ENCODE data around the gene PDZRN3.

PDZRN3 gene

GRCh38 chr3:73661265-73661664, 36.5 kb upstream of the PDZRN3 start:
- TF ChIP-seq ARNTL (CRISPR knock-in tag; IDR thresholded peaks at IDR 0.05; ENCODE audit: borderline replicate concordance, low read depth) (no peak), TSHZ2 (CRISPR knock-in tag; IDR thresholded peaks at IDR 0.05) (no peak), ISL1 (CRISPR knock-in tag; IDR thresholded peaks at IDR 0.05) (no peak), CREB5 (CRISPR knock-in tag; IDR thresholded peaks at IDR 0.05; ENCODE audit: low read depth) (no peak), PPARA (CRISPR knock-in tag; IDR thresholded peaks at IDR 0.05; ENCODE audit: borderline replicate concordance) (no peak), OSR1 (CRISPR knock-in tag; IDR thresholded peaks at IDR 0.05) (no peak), GLIS3 (CRISPR knock-in tag; IDR thresholded peaks at IDR 0.05) (no peak), ZNF70 (CRISPR knock-in tag; IDR thresholded peaks at IDR 0.05) (no peak), ESRRG (CRISPR knock-in tag; IDR thresholded peaks at IDR 0.05) (no peak), PATZ1 (CRISPR knock-in tag; IDR thresholded peaks at IDR 0.05; ENCODE audit: borderline replicate concordance) (no peak), TOX (CRISPR knock-in tag; IDR thresholded peaks at IDR 0.05; ENCODE audit: borderline replicate concordance) (no peak), SNAI2 (CRISPR knock-in tag; IDR thresholded peaks at IDR 0.05) (no peak), ZC3H10 (CRISPR knock-in tag; IDR thresholded peaks at IDR 0.05) (no peak), ZFP3 (CRISPR knock-in tag; IDR thresholded peaks at IDR 0.05) (no peak), BACH2 (CRISPR knock-in tag; IDR thresholded peaks at IDR 0.05; ENCODE audit: borderline replicate concordance) (no peak), TCF4 (CRISPR knock-in tag; IDR thresholded peaks at IDR 0.05; ENCODE audit: borderline replicate concordance) (no peak), RARB (CRISPR knock-in tag; IDR thresholded peaks at IDR 0.05) (no peak)
- TF ChIP-seq, protein P1, sequence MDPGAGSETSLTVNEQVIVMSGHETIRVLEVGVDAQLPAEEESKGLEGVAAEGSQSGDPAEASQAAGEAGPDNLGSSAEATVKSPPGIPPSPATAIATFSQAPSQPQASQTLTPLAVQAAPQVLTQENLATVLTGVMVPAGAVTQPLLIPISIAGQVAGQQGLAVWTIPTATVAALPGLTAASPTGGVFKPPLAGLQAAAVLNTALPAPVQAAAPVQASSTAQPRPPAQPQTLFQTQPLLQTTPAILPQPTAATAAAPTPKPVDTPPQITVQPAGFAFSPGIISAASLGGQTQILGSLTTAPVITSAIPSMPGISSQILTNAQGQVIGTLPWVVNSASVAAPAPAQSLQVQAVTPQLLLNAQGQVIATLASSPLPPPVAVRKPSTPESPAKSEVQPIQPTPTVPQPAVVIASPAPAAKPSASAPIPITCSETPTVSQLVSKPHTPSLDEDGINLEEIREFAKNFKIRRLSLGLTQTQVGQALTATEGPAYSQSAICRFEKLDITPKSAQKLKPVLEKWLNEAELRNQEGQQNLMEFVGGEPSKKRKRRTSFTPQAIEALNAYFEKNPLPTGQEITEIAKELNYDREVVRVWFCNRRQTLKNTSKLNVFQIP (CRISPR knock-in tag; IDR thresholded peaks at IDR 0.05; ENCODE audit: borderline replicate concordance, low read depth), result no peak
- ATAC-seq, result peak; percentile 55

DNA sequence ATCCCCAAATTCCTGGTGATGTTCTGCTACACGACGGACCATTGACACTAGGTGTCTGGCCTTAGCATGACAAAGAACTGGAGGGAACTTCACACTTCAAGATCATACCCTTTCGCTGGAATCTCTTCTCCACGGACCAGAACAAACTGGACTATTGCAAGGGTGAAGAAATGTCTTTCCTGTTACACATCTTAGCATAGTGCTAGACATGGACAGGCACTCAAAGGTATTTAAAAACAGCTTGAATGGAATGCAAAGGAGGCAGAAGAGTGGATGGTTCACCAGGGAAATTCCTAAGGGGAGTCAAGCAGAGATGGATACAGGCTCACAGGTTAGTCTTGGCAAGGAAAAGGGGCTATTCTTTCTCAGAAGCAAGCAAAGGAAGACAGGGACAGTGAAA, 33.5 kb upstream of the PDZRN3 start:
- TF ChIP-seq TCF4 (CRISPR knock-in tag; IDR thresholded peaks at IDR 0.05; ENCODE audit: borderline replicate concordance) (no peak), CSDC2 (CRISPR knock-in tag; IDR thresholded peaks at IDR 0.05) (no peak), BACH2 (CRISPR knock-in tag; IDR thresholded peaks at IDR 0.05; ENCODE audit: borderline replicate concordance) (no peak), ZNF565 (CRISPR knock-in tag; conservative IDR thresholded peaks at IDR 0.05; ENCODE audit: low read depth) (no peak), TOX (CRISPR knock-in tag; IDR thresholded peaks at IDR 0.05; ENCODE audit: borderline replicate concordance) (no peak), PATZ1 (CRISPR knock-in tag; IDR thresholded peaks at IDR 0.05; ENCODE audit: borderline replicate concordance) (no peak), ARNTL (CRISPR knock-in tag; IDR thresholded peaks at IDR 0.05; ENCODE audit: borderline replicate concordance, low read depth) (no peak), TSHZ2 (CRISPR knock-in tag; IDR thresholded peaks at IDR 0.05) (no peak), ZNF8 (CRISPR knock-in tag; IDR thresholded peaks at IDR 0.05) (no peak), CREB5 (CRISPR knock-in tag; IDR thresholded peaks at IDR 0.05; ENCODE audit: low read depth) (no peak), SNAI2 (CRISPR knock-in tag; IDR thresholded peaks at IDR 0.05) (no peak), OSR1 (CRISPR knock-in tag; IDR thresholded peaks at IDR 0.05) (no peak), ESRRG (CRISPR knock-in tag; IDR thresholded peaks at IDR 0.05) (no peak), GLIS3 (CRISPR knock-in tag; IDR thresholded peaks at IDR 0.05) (no peak), ISL1 (CRISPR knock-in tag; IDR thresholded peaks at IDR 0.05) (no peak), ZFP3 (CRISPR knock-in tag; IDR thresholded peaks at IDR 0.05) (no peak)
- TF ChIP-seq, protein P1 (CRISPR knock-in tag; IDR thresholded peaks at IDR 0.05; ENCODE audit: borderline replicate concordance, low read depth), result no peak
- no peak for ATAC-seq
